ENCODE measurements around the gene IRF9. TPM values are rescaled to one million over a fixed set of nuclear protein-coding genes. Genes with fewer than 3 reads are reported as not detected.

IRF9 gene
- total and polyA plus RNA-seq, 4 donors, result 75.3 to 124 (median 95.6) TPM

GRCh38 chr14:24123424-24124417, 37.3 kb upstream of the IRF9 start:
- 87 to 91% methylated on average over 9 of the region's 9 CpGs for WGBS, 2 donors
- TF ChIP-seq CTCF (IDR thresholded peaks at IDR 0.05; ENCODE audit: control extremely low read depth, extremely low read depth), result no peak
- Histone ChIP-seq H3K4me1 (ENCODE audit: control insufficient read depth in 5 of 5, insufficient read depth in 5 of 5, low read length in 5 of 5) (no peaks in the 10 kb centered on the region), H3K27ac (ENCODE audit: low read depth in 1 of 2, low read length in 1 of 2) (no peak overlapping the region), H3K9ac (ENCODE audit: insufficient read depth in 1 of 2, low read length in 2 of 2) (no peak overlapping the region), H3K9me3 (ENCODE audit: control insufficient read depth in 4 of 4, insufficient read depth in 3 of 4, low read length in 3 of 4) (no peaks in the 10 kb centered on the region), H3K27me3 (ENCODE audit: control insufficient read depth in 3 of 3, insufficient read depth in 3 of 3, low read length in 2 of 3) (no peaks in the 10 kb centered on the region), H3K36me3 (ENCODE audit: control insufficient read depth in 4 of 4, insufficient read depth in 4 of 4, low read length in 4 of 4) (peaks cover 18 to 44% (median 24%) of the 10 kb centered on the region in 4 donors), H3K4me3 (no peak overlapping the region)
- ATAC-seq (ENCODE audit: insufficient read depth, low FRiP score) (no peak), DNase-seq (no peak)

- Histone ChIP-seq H3K9ac (ENCODE audit: insufficient read depth in 1 of 2, low read length in 2 of 2) (no peak overlapping the region), H3K27ac (ENCODE audit: low read depth in 1 of 2, low read length in 1 of 2) (no peak overlapping the region), H3K4me1 (ENCODE audit: control insufficient read depth in 5 of 5, insufficient read depth in 5 of 5, low read length in 5 of 5) (peaks cover 0 to 5% (median 4%) of the 10 kb centered on the region in 5 donors), H3K27me3 (ENCODE audit: control insufficient read depth in 3 of 3, insufficient read depth in 3 of 3, low read length in 2 of 3) (no peaks in the 10 kb centered on the region), H3K36me3 (ENCODE audit: control insufficient read depth in 4 of 4, insufficient read depth in 4 of 4, low read length in 4 of 4) (peaks cover 3 to 17% (median 7%) of the 10 kb centered on the region in 4 donors), H3K9me3 (ENCODE audit: control insufficient read depth in 4 of 4, insufficient read depth in 3 of 4, low read length in 3 of 4) (no peaks in the 10 kb centered on the region), H3K4me3 (no peak overlapping the region)
- TF ChIP-seq CTCF (IDR thresholded peaks at IDR 0.05; ENCODE audit: control extremely low read depth, extremely low read depth), result no peak
- no peak for ATAC-seq (ENCODE audit: insufficient read depth, low FRiP score)
- DNase-seq, result no peak
These were observed 34.1 kb upstream of the IRF9 start for GRCh38 chr14:24126939-24127338.

GRCh38 chr14:24127673-24128072, 33.4 kb upstream of the IRF9 start:
- Histone ChIP-seq H3K27me3 (ENCODE audit: control insufficient read depth in 3 of 3, insufficient read depth in 3 of 3, low read length in 2 of 3) (no peaks in the 10 kb centered on the region), H3K9me3 (ENCODE audit: control insufficient read depth in 4 of 4, insufficient read depth in 3 of 4, low read length in 3 of 4) (no peaks in the 10 kb centered on the region), H3K36me3 (ENCODE audit: control insufficient read depth in 4 of 4, insufficient read depth in 4 of 4, low read length in 4 of 4) (peaks cover 0 to 14% (median 5%) of the 10 kb centered on the region in 4 donors), H3K9ac (ENCODE audit: insufficient read depth in 1 of 2, low read length in 2 of 2) (no peak overlapping the region), H3K4me3 (no peak overlapping the region), H3K27ac (ENCODE audit: low read depth in 1 of 2, low read length in 1 of 2) (no peak overlapping the region), H3K4me1 (ENCODE audit: control insufficient read depth in 5 of 5, insufficient read depth in 5 of 5, low read length in 5 of 5) (peaks cover 0 to 5% (median 4%) of the 10 kb centered on the region in 5 donors)
- DNase-seq (no peak), ATAC-seq (ENCODE audit: insufficient read depth, low FRiP score) (no peak)
- 93 to 94% methylated on average over 2 of the region's 2 CpGs for WGBS, 2 donors
- TF ChIP-seq CTCF (IDR thresholded peaks at IDR 0.05; ENCODE audit: control extremely low read depth, extremely low read depth), result no peak

Measured in lung (tissue), 12 donors.